ENCODE results near the gene LGR4. TPM values are rescaled to one million over a fixed set of nuclear protein-coding genes. Genes with fewer than 3 reads are reported as not detected.
A peak's percentile ranks its signal among the peaks of the same experiment; 100 is the strongest.
"Not testable (repeated sequence)": the region's sequence is repeated elsewhere in the genome, so short reads cannot be mapped to it uniquely, and the experiment has no call there.

Gene LGR4
- total RNA-seq, 2 donors from 2014 or later: 31.1 to 40.6 TPM

DNA sequence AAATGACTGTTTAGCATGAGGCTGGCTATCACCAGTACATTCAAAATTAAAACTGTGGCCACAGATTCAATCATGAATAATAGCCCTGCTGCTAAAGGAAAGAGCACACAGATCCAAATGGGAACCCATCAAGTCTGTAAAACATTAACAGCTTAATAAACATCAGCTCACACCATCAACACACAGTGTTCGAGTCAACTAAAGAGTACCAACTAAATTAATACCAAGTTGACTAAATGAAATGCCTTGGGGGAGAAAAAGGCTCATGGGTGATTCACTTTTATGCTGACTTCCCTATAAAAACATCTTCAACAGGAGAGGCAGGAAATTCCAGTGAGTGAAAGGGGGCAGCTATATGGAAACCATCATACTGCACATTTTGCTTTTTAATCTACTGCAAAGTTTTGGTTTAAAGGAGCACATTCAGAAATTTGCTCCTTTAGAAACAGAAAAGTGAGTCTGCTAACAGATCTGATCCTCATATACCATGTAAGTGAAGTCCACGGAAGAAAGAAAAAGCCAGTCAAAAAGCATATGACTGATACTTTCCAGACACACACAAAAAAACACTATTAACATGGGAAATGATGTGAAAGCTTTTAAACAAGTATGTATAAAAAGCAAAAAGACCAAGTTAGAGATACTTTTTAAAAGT lies 16.3 kb downstream of the LGR4 start:
- no peaks in the 10 kb centered on the region for H3K36me3 ChIP-seq
- H3K9me3 ChIP-seq: no peaks in the 10 kb centered on the region
- H3K27ac ChIP-seq: no peak overlapping the region
- no peak overlapping the region for H3K4me3 ChIP-seq
- no peaks in the 10 kb centered on the region for H3K27me3 ChIP-seq
- TF ChIP-seq, protein P1, sequence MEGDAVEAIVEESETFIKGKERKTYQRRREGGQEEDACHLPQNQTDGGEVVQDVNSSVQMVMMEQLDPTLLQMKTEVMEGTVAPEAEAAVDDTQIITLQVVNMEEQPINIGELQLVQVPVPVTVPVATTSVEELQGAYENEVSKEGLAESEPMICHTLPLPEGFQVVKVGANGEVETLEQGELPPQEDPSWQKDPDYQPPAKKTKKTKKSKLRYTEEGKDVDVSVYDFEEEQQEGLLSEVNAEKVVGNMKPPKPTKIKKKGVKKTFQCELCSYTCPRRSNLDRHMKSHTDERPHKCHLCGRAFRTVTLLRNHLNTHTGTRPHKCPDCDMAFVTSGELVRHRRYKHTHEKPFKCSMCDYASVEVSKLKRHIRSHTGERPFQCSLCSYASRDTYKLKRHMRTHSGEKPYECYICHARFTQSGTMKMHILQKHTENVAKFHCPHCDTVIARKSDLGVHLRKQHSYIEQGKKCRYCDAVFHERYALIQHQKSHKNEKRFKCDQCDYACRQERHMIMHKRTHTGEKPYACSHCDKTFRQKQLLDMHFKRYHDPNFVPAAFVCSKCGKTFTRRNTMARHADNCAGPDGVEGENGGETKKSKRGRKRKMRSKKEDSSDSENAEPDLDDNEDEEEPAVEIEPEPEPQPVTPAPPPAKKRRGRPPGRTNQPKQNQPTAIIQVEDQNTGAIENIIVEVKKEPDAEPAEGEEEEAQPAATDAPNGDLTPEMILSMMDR (IDR thresholded peaks at IDR 0.05): no peak
- DNase-seq (ENCODE audit: low spot score): no peak
- peaks cover 0 to 10% of the 10 kb centered on the region in 2 donors for H3K4me1 ChIP-seq

DNA sequence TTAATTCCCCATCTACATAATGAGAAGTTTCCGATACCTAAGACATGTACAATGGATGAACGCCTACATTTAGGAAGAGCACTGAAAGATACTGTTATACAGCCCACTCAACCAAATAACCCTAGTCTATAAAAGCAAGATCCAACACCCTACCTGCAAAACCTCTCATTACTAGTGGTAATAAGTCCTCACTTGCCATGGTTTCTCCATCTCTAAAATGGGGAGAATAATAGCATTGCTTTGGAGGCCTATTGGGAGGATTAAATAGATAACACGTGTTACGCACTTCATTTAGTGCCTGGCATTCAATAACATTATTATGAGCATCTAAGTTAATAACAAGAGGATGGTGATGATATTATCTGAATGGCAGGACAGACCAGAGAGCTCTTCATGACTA lies 16.9 kb downstream of the LGR4 start:
- H3K27ac ChIP-seq: no peak overlapping the region

DNA sequence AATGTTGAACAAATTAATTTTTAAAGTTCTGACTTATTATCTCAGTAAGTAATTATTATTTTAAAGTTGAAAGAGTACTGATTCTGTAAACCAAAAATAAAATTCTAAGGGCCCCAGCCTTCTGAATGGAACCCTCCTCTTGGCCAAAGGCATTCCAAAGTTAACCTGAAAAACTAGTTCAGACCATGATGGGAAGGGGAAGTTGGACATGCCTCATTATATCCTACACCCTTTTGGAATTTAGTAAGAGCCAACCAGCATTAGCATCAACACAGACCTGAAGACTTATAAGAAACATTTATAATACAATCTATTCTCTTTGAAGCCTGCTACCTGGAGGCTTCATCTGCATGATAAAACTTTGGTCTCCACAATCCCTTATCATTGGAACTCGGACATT lies 18.9 kb downstream of the LGR4 start:
- H3K36me3 ChIP-seq: no peaks in the 10 kb centered on the region
- H3K4me1 ChIP-seq: peaks cover 0 to 10% of the 10 kb centered on the region in 2 donors
- no peaks in the 10 kb centered on the region for H3K27me3 ChIP-seq
- no peak overlapping the region for H3K27ac ChIP-seq
- H3K4me3 ChIP-seq: no peak overlapping the region
- DNase-seq (ENCODE audit: low spot score): no peak
- TF ChIP-seq, protein P1 (IDR thresholded peaks at IDR 0.05): no peak
- H3K9me3 ChIP-seq: no peaks in the 10 kb centered on the region

More for the DNA sequence above, 16.9 kb downstream of the LGR4 start:
- TF ChIP-seq, protein P1 (IDR thresholded peaks at IDR 0.05): no peak
- H3K4me3 ChIP-seq: no peak overlapping the region
- no peaks in the 10 kb centered on the region for H3K36me3 ChIP-seq
- H3K9me3 ChIP-seq: no peaks in the 10 kb centered on the region
- no peak for DNase-seq (ENCODE audit: low spot score)
- H3K27me3 ChIP-seq: no peaks in the 10 kb centered on the region
- H3K4me1 ChIP-seq: peaks cover 0 to 10% of the 10 kb centered on the region in 2 donors

DNA sequence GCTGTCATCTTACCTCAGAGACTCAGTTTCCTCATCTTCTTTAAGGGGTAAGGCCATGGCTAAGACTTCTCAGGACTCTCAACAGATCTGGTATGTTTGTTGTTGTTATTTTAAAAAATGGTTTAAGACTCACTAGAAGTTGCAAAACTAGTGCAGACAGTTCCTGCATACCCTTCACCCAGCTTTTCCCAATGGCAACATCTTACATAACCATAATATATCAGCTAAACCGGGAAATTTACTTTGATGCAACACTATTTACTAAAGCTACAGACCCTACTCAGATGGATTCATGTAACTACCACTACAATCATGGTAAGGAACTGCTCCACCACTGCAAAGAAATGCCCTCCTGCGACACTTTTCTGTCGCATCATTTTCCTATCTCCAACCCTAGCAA lies 20.4 kb downstream of the LGR4 start:
- peak overlapping the region in 1 of 2 donors; percentile 17 for H3K27ac ChIP-seq
- no peak overlapping the region for H3K4me3 ChIP-seq
- peaks cover 0 to 10% of the 10 kb centered on the region in 2 donors for H3K4me1 ChIP-seq
- TF ChIP-seq, protein P1 (IDR thresholded peaks at IDR 0.05): no peak
- H3K9me3 ChIP-seq: no peaks in the 10 kb centered on the region
- H3K36me3 ChIP-seq: no peaks in the 10 kb centered on the region
- no peaks in the 10 kb centered on the region for H3K27me3 ChIP-seq
- no peak for DNase-seq (ENCODE audit: low spot score)

DNA sequence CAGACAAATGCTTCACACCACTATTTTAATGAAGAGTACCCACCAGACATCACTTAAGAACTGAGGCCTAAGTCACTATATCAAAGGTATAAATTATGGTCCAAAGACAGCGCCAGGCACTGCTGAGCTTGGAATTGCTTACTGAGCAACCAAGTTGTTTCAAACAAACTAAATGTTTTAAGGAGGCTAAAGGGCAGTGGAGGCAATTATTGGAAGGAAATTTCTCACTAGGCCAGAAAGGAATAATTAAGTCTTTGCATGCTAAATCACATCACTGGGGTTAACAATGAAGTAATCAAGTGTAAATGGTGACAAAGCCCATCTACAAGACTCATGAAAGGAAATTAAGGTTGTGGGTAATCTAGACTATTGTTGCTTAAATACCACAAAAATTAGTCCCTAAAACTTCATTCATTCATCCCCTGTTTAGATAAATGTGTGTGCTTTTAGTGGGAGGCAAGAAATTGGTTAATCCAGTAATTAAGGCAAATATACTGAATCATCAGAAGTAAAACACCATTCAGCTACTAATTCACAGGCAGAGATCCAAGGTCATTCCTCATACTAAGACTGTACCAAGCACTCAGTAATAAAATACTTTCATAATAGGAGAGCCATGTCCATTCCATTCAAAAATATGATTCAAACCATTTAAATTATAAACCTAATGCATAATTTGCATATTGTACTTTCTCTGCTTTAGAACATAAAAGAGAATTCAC lies 21.2 kb downstream of the LGR4 start:
- TF ChIP-seq, protein P1 (IDR thresholded peaks at IDR 0.05): no peak
- H3K4me1 ChIP-seq: peaks cover 0 to 6% of the 10 kb centered on the region in 2 donors
- no peak for DNase-seq (ENCODE audit: low spot score)
- no peaks in the 10 kb centered on the region for H3K36me3 ChIP-seq
- H3K27me3 ChIP-seq: no peaks in the 10 kb centered on the region
- H3K27ac ChIP-seq: peak overlapping the region in 1 of 2 donors; percentile 17
- H3K9me3 ChIP-seq: no peaks in the 10 kb centered on the region
- no peak overlapping the region for H3K4me3 ChIP-seq

DNA sequence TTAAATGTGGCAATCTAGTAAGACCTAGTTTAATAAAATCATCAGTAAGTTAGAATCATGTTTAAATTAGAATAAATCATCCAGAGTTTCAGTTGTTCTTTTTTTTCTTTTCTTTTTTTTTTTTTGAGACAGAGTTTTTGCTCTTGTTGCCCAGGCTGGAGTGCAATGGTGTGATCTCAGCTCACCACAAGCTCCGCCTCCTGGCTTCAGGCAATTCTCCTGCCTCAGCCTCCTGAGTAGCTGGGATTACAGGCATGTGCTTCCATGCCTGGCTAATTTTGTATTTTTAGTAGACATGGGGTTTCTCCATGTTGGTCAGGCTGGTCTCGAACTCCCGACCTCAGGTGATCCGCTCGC lies 24.4 kb downstream of the LGR4 start:
- H3K4me1 ChIP-seq; H3K27ac ChIP-seq; DNase-seq (ENCODE audit: low spot score); H3K4me3 ChIP-seq; H3K27me3 ChIP-seq; H3K36me3 ChIP-seq; H3K9me3 ChIP-seq: not testable (repeated sequence)
